RCC 7860 (cell line): ENCODE data around the gene TPPP.
"Not testable (repeated sequence)": the region's sequence is repeated elsewhere in the genome, so short reads cannot be mapped to it uniquely, and the experiment has no call there.

Experiments used
- DNase-seq: peaks from one replicate; pipeline ENCODE4 v3.0.0-alpha.2; 2015; ENCODE audit warnings: low spot score
- FAIRE-seq: peaks from 2 replicates; lab custom pipeline; 2012; peaks lifted over from hg19 to GRCh38; lab: Jason Lieb, UNC

Gene TPPP

GRCh38 chr5:693271-694041, at the start of gene TPPP:
Gene TPPP (minus strand): TSS chr5:693352. CDS start chr5:678060, 15,292 bp downstream.
- DNase-seq: peak; percentile 58

GRCh38 chr5:742276-742675, 49.1 kb upstream of the TPPP start:
- FAIRE-seq, DNase-seq: not testable (repeated sequence)

More at GRCh38 chr5:693271-694041, at the start of gene TPPP:
- FAIRE-seq: not testable (repeated sequence)

GRCh38 chr5:734145-734544, 41.0 kb upstream of the TPPP start:
- not testable (repeated sequence) for FAIRE-seq, DNase-seq

- DNase-seq, FAIRE-seq: not testable (repeated sequence)
Measured at GRCh38 chr5:732754-733454, 39.8 kb upstream of the TPPP start.

- DNase-seq, FAIRE-seq: not testable (repeated sequence)
Measured at GRCh38 chr5:729225-729624, 36.1 kb upstream of the TPPP start.

GRCh38 chr5:727087-727486, 33.9 kb upstream of the TPPP start:
- not testable (repeated sequence) for DNase-seq
- FAIRE-seq: peak; percentile 27

- not testable (repeated sequence) for FAIRE-seq, DNase-seq
Measured at GRCh38 chr5:723865-724264, 30.7 kb upstream of the TPPP start.

GRCh38 chr5:723309-723708, 30.2 kb upstream of the TPPP start:
- DNase-seq, FAIRE-seq: not testable (repeated sequence)

- DNase-seq: not testable (repeated sequence)
- peak; percentile 55 for FAIRE-seq
Measured at GRCh38 chr5:719379-719778, 26.2 kb upstream of the TPPP start.

- no peak for FAIRE-seq
Measured at GRCh38 chr5:717143-717542, 24.0 kb upstream of the TPPP start.

GRCh38 chr5:716740-717139, 23.6 kb upstream of the TPPP start:
- peak; percentile 1 for DNase-seq
- FAIRE-seq: not testable (repeated sequence)

More at GRCh38 chr5:717143-717542, 24.0 kb upstream of the TPPP start:
- no peak for DNase-seq

- FAIRE-seq: not testable (repeated sequence)
Measured at GRCh38 chr5:715636-716035, 22.5 kb upstream of the TPPP start.

GRCh38 chr5:714215-715118, 21.3 kb upstream of the TPPP start:
- DNase-seq, FAIRE-seq: not testable (repeated sequence)

More at GRCh38 chr5:715636-716035, 22.5 kb upstream of the TPPP start:
- not testable (repeated sequence) for DNase-seq

- not testable (repeated sequence) for FAIRE-seq, DNase-seq
Measured at GRCh38 chr5:713686-714085, 20.5 kb upstream of the TPPP start.

- not testable (repeated sequence) for FAIRE-seq
- DNase-seq: peak; percentile 2
Measured at GRCh38 chr5:708848-709517, 15.8 kb upstream of the TPPP start.

GRCh38 chr5:708374-708773, 15.2 kb upstream of the TPPP start:
- not testable (repeated sequence) for FAIRE-seq

GRCh38 chr5:706127-706526, 13.0 kb upstream of the TPPP start:
- not testable (repeated sequence) for FAIRE-seq
- peak; percentile 2 for DNase-seq

More at GRCh38 chr5:708374-708773, 15.2 kb upstream of the TPPP start:
- DNase-seq: not testable (repeated sequence)

GRCh38 chr5:696753-697702, 3.9 kb upstream of the TPPP start:
- not testable (repeated sequence) for FAIRE-seq, DNase-seq

GRCh38 chr5:696191-696590, 3.0 kb upstream of the TPPP start:
- not testable (repeated sequence) for FAIRE-seq, DNase-seq
